Stimulated activated CD4-positive, alpha-beta T cell treated with anti-CD3 and anti-CD28 coated beads, TNF-alpha, amount 100 ng/mL, for 4 hours (primary cell): Measurements from ENCODE around the gene USP6NL.

ENCODE experiments used
- DNase-seq, 3 experiments: peaks; one replicate each; pipeline ENCODE4 v3.0.0-alpha.2; 2020; ENCODE audit warnings: low read depth in 3 of 3

Gene USP6NL

GRCh38 chr10:11616021-11616420 lies 4.6 kb upstream of the USP6NL start:
- DNase-seq = no peak

GRCh38 chr10:11615396-11615795 lies 3.9 kb upstream of the USP6NL start:
- no peak for DNase-seq

- no peak for DNase-seq
These were observed 861 bp upstream of the USP6NL start for GRCh38 chr10:11612021-11613001.

DNA sequence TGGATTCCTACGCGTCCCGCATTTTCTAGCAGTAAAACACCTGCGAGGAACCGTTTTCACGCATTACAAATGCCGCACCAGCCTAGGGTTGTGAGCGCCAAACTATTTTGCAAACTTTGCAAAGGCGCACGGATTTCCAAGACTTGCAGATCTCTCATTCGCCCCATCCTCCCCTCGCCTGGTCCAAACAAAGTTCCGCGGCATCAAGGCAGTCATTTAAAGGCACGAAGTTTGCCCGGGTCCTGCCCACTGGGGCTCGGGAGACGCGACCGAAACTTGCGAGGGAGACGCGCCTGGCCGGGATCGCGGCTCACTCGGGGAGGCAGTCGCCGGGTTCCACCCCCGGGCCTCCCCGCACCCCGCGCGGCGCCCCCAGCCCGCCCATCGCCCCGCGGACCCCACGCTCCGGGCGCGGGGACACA lies 613 bp downstream of the USP6NL start:
- peak in 1 of 3 experiments; percentile 17 for DNase-seq

DNA sequence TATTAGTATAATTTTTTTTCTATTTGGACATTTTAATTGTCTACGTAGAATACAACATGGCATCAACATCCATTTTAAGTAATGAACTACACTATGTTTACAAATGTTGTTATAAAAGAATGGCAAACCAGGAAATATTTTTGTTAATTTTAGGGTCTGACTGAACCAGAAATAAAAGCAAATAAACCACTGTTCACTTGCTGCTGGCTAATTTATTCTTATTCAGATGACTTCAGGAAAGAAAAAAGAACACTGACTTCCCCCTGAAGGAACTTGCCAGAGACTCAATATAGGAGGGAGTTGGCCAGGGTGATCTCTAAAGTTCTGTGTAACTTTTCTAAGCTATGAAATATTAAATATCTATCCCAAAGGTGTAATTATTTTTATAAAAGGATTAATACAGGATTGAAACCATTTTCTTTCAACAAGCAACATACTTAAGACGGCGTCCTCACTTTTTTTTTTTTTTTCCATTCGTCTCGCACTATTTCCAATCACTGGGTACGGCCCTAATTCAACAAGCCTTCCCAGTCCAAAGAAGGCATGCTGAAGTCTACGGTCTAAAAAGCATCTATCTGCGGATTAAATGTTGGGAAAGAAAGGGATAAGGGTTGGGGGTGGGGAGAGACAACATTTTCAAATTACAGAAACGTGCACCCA lies 1.2 kb downstream of the USP6NL start:
- no peak for DNase-seq

DNA sequence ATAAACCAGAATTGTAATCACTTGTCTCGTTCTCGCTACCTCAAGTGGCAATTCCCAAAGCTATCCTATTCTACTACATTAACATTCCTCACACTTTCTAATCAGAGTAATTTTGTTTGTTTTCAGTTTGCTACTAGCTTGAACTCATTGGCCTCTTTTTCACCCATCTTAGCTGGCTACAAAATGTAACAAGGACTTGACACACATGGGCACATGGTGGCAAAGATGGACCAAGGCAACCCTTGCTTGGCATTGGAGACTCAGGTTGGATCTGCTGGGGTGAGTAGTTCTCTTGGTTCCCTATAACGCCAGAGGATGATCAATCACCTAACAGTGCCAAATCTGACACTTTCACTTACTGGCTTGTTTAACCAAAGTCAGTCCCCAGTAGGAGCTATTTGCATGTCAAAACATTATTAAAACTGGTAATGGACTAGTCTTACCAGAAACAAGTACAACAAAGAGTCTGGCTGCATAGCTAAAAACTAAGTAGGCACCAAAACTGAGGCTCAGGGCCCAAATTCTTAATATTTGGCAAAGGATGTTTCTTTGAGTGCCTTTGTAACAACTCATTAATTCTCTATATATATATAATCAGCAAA lies 1.9 kb downstream of the USP6NL start:
- no peak for DNase-seq

DNA sequence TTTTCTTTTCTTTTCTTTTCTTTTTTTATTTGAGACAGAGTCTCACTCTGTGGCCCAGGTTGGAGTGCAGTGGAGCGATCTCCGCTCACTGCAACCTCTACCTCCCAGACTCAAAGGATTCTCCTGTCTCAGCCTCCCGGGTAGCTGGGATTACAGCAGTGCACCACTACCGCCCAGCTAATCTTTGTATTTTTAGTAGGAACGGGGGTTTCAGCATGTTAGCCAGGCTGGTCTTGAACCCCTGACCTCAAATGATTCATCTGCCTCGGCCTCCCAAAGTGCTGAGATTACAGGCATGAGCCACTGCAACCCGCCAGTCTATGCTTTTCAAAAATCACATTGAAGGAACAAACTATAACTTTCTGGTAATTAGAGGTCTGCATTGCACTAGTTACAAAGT lies 2.4 kb downstream of the USP6NL start:
- DNase-seq = no peak

DNA sequence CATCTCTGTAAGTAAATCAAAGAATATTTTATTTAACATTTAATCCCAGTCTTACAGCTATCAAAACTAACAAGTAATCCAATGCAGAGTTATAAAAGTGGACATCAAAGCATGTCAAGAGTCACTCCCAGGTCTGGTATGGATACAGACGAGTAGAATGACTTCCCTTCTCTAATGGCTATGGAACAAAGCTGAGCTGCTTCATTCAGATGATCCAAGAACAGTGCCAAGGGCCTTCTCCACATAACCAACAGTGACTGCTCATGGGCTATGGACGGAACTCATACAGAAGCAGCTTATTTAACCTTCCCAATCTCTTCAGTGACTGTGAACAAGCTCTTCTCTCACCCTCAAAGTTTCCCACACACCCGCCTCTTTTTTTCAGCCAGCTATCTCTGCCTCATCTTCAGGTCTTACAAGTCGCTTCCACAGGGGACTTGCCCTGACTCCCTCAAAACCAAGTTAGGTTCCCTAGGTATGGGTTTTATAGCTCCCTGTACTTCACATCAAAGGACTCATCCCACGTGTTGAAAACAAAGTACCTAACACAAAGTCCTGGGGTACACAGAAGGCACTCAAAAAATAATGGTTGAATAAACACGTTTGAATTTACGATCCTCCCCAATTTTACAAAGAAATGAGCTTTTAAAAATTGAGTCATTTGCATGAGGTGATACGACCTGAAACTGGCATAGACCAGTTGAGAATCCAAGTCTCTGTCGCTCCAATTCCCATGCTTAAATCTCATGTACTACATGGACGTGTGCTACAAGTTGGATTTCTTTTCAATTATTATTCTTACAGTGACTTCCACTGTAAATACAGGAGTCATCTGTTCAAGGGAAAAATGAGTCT lies 3.1 kb downstream of the USP6NL start:
- no peak for DNase-seq

DNA sequence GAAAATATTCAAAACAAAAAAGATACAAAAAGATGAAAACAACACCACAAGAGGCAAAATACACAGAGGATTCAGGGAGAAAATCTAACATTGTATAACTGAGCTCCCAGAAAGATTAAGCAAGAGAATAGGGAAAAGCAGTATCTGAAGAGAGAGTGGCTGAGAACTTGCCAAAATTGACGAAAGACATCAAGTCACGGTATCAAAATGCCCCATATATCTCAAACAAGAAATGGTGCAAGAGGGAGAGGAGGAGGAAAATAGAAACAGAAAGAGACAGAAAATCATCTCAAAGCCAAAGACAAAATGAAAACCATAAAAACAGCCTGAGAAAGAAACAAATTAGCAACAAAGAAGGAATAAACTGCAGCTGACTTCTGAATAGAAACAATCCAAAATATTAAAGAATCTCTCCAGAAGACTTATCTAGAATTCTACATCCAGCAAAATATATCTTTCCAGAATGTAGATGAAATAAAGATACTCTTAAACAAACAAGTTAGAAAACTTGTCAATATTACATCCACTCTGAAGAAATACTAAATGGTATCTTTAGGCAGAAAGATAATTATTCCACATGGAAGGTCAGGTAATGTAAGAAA lies 5.5 kb downstream of the USP6NL start:
- no peak for DNase-seq

DNA sequence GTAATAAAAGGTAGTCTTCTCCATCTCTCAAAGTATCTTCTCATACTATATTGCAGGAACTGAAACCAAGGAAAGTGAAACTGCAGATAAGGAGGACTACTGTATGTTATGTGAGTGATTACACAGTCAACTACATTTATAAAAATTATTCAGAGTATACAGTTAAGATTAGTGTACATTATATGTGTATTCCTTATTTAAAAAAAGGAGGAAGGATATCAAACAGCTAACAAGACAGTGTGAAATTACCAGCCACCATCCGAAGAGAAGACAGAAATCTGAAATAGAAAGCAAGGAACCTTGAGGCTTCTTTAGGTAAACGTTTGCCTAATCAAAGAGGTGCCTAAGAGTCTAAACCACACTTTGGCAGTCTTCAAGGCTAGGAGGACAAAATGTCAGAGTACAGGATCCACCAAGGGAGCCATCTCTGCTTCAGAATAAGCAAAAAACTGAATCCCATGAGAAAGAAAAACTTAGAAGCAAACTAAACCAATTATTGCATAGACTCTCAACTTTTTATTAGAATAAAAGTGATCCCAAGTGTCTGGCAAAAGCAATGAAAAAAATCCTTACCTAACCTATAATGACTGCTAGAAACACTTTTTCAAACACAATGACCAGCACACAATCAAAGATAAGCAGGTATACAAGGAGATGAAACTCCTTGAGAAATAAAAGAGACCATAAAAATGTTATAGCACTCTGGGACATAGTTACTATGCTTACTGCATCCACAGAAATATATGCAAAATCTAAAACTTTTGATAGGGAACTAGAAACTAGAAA lies 6.4 kb downstream of the USP6NL start:
- DNase-seq = no peak

DNA sequence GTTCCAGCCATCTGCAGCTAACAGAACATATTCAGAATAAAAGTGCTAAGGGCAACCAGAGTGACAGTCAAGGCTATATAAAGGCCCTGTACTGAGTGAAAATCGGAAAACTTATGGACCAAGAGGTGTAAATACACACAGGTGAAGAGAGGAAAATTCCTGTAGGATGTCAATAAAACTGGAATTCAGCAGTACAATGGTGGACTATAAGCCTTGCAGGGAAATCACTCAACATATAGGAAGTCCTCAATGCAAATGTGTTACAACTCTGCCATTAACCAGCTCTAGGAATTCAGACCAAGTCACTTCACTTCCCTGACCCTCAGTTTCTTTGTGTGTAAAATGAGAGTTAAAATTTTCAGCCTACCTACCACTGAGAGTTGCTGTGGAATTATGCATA lies 7.7 kb downstream of the USP6NL start:
- no peak for DNase-seq

GRCh38 chr10:11602919-11603523 lies 8.4 kb downstream of the USP6NL start:
- DNase-seq = no peak

DNA sequence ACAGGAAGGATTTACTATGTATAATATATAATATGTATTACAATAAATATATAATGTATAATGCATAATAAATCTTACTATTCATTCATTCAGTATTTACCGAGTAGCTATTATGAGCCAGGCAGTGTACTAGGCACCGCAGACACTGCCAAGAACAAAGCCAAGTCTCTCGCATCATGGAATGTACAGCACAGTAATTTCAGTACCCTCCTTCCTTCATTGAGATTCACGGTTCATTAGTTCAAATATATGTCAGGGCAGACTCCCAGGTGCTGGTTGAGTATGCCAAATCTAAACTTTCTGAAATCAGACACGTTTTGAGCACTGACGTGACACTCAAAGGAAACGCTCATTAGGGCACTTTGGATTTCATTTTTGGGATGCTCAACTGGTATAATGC lies 9.1 kb downstream of the USP6NL start:
- no peak for DNase-seq

- no peak for DNase-seq
These were observed 9.8 kb downstream of the USP6NL start for GRCh38 chr10:11601670-11602069.

GRCh38 chr10:11600280-11600679 lies 11.2 kb downstream of the USP6NL start:
- DNase-seq = no peak

DNA sequence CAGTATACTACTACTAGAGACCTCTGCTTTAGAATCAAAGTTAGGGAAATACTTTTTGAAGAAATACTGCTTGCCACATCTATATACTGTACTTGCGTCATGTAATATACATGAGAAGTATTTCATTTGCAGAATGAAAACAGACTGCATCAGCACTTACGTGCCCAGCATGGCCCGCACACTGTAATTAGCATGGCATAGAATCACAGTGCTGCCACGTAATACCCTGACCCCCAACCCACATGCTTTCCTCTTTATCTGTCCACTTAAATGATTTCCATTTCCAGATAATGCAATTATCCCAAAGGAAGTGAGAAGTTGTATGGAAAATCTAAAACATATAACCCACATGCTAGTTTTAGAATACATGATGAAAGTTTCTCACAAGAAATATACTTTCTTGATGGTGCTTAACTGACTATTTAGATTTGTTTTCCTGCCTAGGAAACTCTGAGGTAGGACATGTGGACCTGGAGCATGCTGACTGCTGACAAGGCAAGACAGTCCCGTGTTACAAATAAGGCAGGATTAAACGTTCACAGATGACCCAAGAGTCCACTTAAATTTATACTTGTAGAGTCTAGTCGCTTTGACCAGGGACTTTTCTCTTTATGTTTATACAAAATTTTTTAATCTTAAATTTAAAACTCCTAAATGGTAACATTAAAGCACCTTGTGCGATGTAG lies 12.6 kb downstream of the USP6NL start:
- DNase-seq = no peak

DNA sequence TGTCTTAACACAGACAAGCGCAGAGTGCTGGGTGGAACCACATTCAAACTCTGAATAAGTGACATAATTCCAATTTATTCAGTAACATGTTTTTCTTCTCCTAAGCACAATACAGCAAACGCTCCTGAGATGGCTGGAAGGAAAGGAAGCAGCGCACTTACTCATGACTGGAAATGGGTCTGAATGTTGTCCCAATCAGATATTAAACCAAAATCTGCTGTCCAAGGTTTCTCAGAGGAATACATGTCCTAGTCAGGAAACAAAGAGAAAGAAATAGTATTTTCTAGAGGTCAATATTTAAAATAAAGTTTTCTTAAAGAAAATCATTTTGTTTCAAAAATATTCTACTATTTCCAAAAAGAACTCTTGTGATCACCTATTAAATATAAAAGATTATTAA lies 14.0 kb downstream of the USP6NL start:
- DNase-seq = no peak

GRCh38 chr10:11595395-11595692 lies 16.1 kb downstream of the USP6NL start:
- no peak for DNase-seq

DNA sequence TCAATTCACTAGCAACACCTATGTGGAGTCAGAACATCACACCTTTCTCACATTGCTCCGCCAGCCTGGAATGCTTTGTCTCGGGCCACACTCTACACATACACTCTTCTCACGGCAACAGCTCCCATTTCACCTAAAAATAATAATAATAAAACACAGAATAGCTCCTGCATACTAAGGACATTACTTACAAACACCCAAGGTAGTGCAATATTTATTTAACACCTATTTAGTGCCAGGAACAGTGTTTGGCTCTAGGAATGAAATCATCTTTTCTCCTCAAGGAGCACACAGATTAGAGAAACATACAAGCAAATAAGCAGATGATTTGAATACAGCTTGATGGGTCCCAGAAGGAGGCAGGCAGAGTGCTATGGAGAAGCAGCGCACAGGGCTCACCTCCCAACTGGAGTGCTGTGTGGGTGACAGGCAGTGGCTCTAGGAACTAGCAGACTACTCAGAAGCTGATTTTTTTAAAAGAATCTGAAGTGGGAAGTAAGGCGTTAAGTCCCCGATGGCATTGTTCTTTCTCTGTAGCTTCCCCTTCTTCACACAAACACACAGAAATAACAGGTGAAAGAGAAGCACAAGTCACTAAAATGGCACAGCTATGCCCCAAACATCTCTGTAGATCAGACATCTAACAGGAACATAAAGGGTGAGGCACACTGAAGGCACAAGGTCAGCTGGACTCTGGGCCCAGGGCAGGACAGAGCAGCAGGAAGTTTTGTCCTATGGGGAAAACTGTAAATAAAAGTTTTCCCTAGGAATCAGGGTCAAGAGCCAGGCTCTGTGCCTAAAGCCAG lies 16.7 kb downstream of the USP6NL start:
- DNase-seq = no peak
